HG03159 (cell line): Measurements from ENCODE around the gene CA9.

Source experiments
- ATAC-seq: cut with Tn5 transposase; IDR thresholded peaks from one replicate; pipeline ENCODE4 v1.9.1; 2021; ENCODE audit warnings: mild to moderate bottlenecking, moderate library complexity; ENCODE audit not compliant: unreplicated experiment

The CA9 gene

GRCh38 chr9:35690614-35691333 lies 17.0 kb downstream of the CA9 start:
- no peak for ATAC-seq

DNA sequence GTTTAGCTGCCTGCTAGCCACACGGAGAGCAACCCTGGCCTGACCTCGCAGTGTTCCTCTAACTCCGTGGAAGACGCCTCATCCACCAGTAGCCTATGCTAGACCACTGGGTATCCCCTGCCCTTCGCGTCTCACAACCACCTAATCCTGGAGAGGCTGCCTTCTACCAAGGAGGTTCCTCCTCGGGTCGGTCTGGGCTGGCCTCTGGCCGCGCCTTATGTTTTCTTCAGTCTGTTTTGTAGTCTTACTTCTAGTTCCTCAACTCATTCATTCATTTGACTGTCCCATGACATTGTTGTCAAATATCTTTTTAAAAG lies 17.6 kb downstream of the CA9 start:
- no peak for ATAC-seq

- ATAC-seq: no peak
Observed at GRCh38 chr9:35691757-35692301, 18.1 kb downstream of the CA9 start.

GRCh38 chr9:35695943-35696401 lies 22.2 kb downstream of the CA9 start:
- ATAC-seq: no peak

DNA sequence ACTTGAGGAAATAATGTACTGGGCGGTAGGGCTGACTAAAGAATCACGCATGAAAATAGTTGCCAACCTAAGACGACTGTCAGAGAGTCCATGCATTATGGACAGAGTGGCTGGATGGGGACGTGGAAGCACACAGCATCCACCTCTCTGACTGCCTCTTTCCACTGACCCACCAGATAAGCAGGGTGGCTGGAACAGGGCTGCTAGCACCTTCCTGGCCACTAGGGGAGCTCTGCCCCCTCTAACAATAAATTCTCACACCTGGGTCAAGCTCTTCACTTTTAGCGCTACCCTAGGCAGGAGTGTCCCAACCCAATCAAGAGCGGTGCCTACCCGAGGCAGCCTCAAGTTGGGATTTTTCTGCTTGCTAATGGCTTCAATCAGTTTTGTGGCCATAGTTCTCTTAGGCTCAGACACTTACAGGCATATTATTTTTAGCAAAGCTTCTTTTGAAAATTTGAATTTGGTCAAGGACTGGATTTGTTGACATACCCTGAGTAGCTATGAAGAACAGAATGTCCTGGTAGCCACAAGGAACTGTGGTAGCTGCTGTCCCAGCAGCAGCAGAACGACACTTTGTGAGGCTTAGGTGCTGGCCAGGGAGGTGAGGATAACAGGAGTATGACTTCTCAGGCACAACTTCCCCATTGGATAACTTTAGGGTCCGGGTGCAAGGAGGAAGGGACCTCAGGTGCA lies 22.9 kb downstream of the CA9 start:
- ATAC-seq: no peak

- ATAC-seq: no peak
Observed at GRCh38 chr9:35697486-35697885, 23.8 kb downstream of the CA9 start.

DNA sequence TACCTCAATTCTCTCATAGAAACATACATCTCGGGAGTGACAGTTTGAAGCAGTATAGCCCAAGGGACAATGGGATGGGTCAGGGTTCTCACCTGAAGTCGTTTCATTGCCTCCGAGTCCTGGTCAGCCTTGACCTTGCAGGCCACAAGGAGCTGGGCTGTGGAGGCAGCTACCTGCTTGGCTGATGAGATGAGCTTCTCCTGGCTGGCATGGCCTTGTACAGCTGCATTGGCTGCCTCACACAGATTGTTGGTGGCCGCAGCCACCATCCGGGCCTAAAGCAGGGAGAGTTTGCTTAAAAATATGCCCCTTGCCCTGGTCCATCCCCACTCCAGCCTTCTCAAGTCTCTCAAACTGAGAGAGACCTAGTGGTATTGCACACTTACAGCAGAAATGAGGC lies 24.5 kb downstream of the CA9 start:
- no peak for ATAC-seq

GRCh38 chr9:35700031-35700430 lies 26.3 kb downstream of the CA9 start:
- no peak for ATAC-seq

- no peak for ATAC-seq
Observed at GRCh38 chr9:35700942-35701341, 27.2 kb downstream of the CA9 start.

DNA sequence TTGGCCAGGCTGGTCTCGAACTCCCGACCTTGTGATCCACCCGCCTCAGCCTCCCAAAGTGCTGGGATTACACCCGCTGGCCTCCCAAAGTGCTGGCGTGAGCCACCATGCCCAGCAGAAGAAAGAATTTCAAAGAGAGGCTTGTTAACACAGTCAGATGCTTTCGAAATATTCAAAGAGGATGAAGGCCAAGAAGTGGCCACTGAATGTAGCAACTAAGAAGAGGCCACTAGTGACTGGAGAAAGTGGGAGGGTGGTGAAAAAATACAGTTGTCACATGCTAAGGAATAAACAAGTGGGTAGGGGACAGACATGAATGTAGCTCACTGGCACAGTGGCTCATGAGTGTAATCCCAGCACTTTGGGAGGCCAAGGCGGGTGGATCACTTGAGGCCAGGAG lies 29.0 kb downstream of the CA9 start:
- no peak for ATAC-seq

DNA sequence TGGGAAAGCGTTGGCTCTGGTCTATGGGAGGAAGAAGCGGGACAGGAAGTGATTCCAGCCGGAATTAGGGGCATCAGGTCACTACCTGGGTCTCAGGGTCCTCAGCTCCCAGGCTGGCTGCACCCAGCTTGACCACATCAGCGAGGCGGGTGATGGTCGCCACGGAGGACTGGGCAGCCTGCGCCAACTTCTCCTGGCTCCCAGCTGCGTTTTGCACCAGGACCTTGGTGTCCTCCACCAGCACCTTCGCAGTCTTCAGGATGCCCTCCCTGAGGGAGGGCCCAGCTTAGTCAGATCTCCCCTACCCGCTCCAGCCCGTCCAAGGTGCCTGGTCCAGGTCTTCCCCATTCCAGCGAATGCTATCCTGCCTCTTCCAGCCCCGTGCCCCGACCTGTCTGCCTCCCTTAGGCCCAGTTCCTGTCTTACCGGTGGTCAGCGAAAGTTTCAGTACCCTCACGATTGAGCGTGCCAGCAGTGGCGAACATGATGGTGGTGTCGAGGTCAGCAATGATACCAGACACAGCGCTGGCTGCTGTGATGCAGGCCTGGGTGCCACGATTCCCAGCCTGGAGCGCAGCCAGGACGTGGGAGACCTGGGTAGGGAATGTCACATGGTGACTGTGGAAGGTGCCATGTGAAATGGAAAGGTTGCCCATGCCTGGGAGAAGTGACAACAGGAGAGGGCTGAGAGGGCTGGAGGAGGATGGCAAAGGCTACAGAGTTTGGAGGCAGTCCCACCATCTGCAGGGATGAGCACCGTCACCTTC lies 30.4 kb downstream of the CA9 start:
- ATAC-seq: no peak

DNA sequence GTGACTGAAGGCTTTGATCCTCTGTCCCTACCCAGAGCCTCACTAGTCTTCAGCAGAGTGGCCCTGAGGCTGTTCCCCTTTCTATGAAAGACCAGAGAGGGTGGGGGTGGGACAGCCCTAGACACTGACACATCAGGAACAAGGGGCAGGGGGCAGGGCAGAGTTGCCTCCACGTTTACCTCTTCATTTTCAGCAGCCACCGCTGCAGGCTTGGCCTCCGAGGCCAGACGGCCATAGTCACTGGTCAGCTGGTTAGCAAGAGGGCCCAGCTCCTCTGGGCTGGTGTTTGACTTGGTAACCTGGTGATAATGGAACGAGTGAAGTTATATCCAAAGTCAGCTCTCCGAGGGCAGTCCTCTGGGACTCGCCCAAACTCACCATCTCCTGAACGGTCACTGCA lies 31.6 kb downstream of the CA9 start:
- ATAC-seq: no peak

GRCh38 chr9:35705836-35706430 lies 32.2 kb downstream of the CA9 start:
- no peak for ATAC-seq

- ATAC-seq: no peak
Observed at GRCh38 chr9:35706951-35707350, 33.2 kb downstream of the CA9 start.

DNA sequence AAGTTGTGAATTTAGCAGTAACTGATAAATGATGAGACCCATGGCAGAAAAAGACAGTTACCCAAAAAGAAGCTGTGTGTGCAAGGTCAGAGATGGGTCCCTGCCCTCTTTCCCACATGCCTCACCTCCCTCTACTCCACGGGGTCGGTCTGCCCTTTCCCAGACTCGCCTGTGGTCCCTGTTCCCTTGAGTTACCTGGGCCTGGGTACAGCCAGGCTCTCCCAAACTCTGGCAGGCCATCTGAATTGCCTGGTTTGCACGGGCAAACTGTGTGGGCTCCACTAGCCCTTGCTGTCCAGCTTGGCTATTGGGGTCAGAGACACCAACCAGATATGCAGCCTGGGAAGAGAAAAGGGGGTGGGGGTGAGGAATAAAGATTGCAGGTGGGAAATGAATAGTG lies 34.4 kb downstream of the CA9 start:
- ATAC-seq: no peak

DNA sequence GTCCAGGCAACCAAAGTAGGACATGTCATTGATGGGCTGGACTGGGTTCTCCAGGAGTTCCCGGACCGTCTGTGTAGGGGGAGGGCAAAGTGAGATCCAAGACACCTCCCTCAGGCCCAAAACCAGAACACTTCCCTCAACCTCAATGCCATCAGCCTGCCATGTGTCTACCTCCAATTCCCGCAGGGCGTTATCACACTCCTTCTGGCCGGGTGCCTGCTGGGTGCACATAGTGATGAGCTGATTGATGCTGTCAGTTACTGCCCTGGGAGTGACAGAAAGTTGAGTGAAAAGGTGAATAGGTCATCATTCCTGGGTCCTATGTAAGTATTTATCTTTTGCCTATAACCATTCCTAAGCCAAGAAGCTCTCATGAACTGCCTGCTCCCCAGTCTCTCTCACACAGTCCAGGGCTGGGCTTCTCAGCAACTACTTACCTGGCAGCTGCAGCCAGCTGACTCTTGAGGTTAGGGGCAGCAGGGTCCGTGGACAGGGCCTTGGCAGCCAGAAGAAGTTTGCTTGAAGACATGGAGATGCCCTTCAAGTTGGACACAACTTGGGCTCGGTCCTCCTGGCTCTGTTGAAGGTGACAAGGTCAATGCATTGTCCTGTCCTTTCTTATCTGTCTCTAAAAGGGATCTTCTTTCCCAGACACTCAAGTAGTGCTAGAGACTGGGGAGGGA lies 37.2 kb downstream of the CA9 start:
- ATAC-seq: no peak

GRCh38 chr9:35711501-35712428 lies 38.0 kb downstream of the CA9 start:
- no peak for ATAC-seq

- ATAC-seq: no peak
Observed at GRCh38 chr9:35712762-35713400, 39.2 kb downstream of the CA9 start.

DNA sequence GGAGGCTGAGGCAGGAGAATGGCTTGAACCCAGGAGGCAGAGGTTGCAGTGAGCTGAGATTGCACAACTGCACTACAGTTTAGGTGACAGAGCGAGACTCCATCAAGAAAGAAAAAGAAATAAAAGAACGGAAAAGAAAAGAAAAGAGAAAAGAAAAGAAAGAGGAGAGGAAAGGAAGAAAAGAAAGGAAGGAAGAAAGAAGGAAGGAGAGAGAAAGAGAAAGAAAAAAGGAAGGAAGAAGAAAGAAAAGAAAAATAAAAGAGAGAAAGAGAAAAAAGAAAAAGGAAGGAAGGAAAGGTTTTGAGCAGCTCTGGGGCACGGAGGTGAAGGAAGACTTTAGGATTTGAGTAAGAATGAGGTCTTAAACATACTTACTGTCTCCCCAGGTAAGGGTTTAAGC lies 39.9 kb downstream of the CA9 start:
- ATAC-seq: no peak
